ENCODE measurements around the gene EIF4B. TPM values are rescaled to one million over a fixed set of nuclear protein-coding genes. Genes with fewer than 3 reads are reported as not detected.

Gene EIF4B
- total and polyA plus RNA-seq, 9 of the 15 experiments (the other 6 are each of a cell fraction or from before 2014, with no cell fraction given) = 138 to 669 (median 552) TPM

GRCh38 chr12:53005986-53006809 lies at the start of gene EIF4B (continued):
- TF ChIP-seq RBFOX2 (IDR thresholded peaks at IDR 0.05; ENCODE audit: low read depth, low read length) (peak; percentile 96), FOXK2 (conservative IDR thresholded peaks at IDR 0.05 in 1 of 2, IDR thresholded peaks at IDR 0.05 in 1 of 2; ENCODE audit: low read depth in 2 of 2) (peak; percentile 88 to 94), ZNF280B (CRISPR knock-in tag; IDR thresholded peaks at IDR 0.05) (no peak), PATZ1 (CRISPR knock-in tag; IDR thresholded peaks at IDR 0.05; ENCODE audit: borderline replicate concordance) (0 out of 2 replicates have a peak, but pooled peaks have one; percentile 31), DIDO1 (tag; IDR thresholded peaks at IDR 0.05; ENCODE audit: low read depth) (no peak), NR4A1 (CRISPR knock-in tag; IDR thresholded peaks at IDR 0.05) (no peak), NR4A1 (tag; IDR thresholded peaks at IDR 0.05) (0 out of 2 replicates have a peak, but pooled peaks have one; percentile 69), ZNF395 (CRISPR knock-in tag; IDR thresholded peaks at IDR 0.05) (peak; percentile 43; the same call in 1 of the 2 replicates), CTBP1 (IDR thresholded peaks at IDR 0.05; ENCODE audit: borderline replicate concordance) (peak; percentile 78), SMARCE1 (IDR thresholded peaks at IDR 0.05) (peak; percentile 15; the same call in 1 of the 2 replicates), ZNF695 (CRISPR knock-in tag; IDR thresholded peaks at IDR 0.05) (no peak), GTF2B (IDR thresholded peaks at IDR 0.05; ENCODE audit: extremely low read depth, insufficient read length) (no peak), TARDBP (IDR thresholded peaks at IDR 0.05) (no peak), FOXP1 (CRISPR knock-in tag; IDR thresholded peaks at IDR 0.05) (no peak), ZFP36 (IDR thresholded peaks at IDR 0.05; ENCODE audit: low read depth, low read length, partially characterized antibody) (no peak), ZNF174 (CRISPR knock-in tag; IDR thresholded peaks at IDR 0.05) (0 out of 2 replicates have a peak, but pooled peaks have one; percentile 33), NR2C1 (IDR thresholded peaks at IDR 0.05) (peak; percentile 60), NR2C1 (tag; IDR thresholded peaks at IDR 0.05) (0 out of 2 replicates have a peak, but pooled peaks have one; percentile 18), SOX6 (IDR thresholded peaks at IDR 0.05) (0 out of 2 replicates have a peak, but pooled peaks have one; percentile 38), PHB2 (IDR thresholded peaks at IDR 0.05; ENCODE audit: low read depth) (no peak), ZNF224 (CRISPR knock-in tag; IDR thresholded peaks at IDR 0.05) (no peak), E2F3 (CRISPR knock-in tag; IDR thresholded peaks at IDR 0.05) (0 out of 2 replicates have a peak, but pooled peaks have one; percentile 40), ZZZ3 (IDR thresholded peaks at IDR 0.05) (0 out of 2 replicates have a peak, but pooled peaks have one; percentile 25)
